Esophagus muscularis mucosa (tissue), 4 donors: ENCODE measurements around the gene DCHS2. TPM values are rescaled to one million over a fixed set of nuclear protein-coding genes. Genes with fewer than 3 reads are reported as not detected.
A peak's percentile ranks its signal among the peaks of the same experiment; 100 is the strongest.

Experiments
- DNase-seq: peaks from one replicate; pipeline ENCODE4 v3.0.0-alpha.2; 2017; ENCODE audit errors: extremely low spot score
- H3K27ac ChIP-seq, 4 donors: fragments of 200-600 bp; sonication (generic); replicated peaks in 1 of 4; 1 replicate in 3 of 4; 2 replicates in 1 of 4; pipeline ENCODE4 v1.5.1; 2016 to 2019; ENCODE audit warnings: mild to moderate bottlenecking in 1 of 4
- H3K27me3 ChIP-seq, 4 donors: fragments of 200-600 bp; sonication (generic); one replicate each; pipeline versions ENCODE4 v1.5.1 to v1.6.0; 2016 to 2019
- H3K36me3 ChIP-seq, 4 donors: fragments of 200-600 bp; sonication (generic); one replicate each; pipeline ENCODE4 v1.5.1; 2016 to 2019
- H3K4me1 ChIP-seq, 4 donors: fragments of 200-600 bp; sonication (generic); one replicate each; pipeline ENCODE4 v1.5.1; 2016 to 2019
- H3K4me3 ChIP-seq, 4 donors: fragments of 200-600 bp; sonication (generic); 1 replicate in 2 of 4; 2 replicates in 2 of 4; pipeline ENCODE4 v1.5.1; 2016 to 2019; ENCODE audit warnings: mild to moderate bottlenecking in 4 of 4, moderate library complexity in 1 of 4
- H3K9me3 ChIP-seq, 4 donors: fragments of 200-600 bp; sonication (generic); 1 replicate in 3 of 4; 2 replicates in 1 of 4; pipeline ENCODE4 v1.5.1; 2016 to 2019
- CTCF ChIP-seq, 3 experiments: fragments of 200-600 bp in 2 of 3; fragments of 450-650 bp in 1 of 3; sonication (generic) in 2 of 3; IDR thresholded peaks; one replicate each; pipeline ENCODE4 v1.5.1; 2017 to 2019; ENCODE audit warnings: antibody characterized with exemption in 3 of 3, mild to moderate bottlenecking in 2 of 3, moderate library complexity in 1 of 3
- EP300 ChIP-seq: sonication (generic); formaldehyde crosslinking; IDR thresholded peaks from one replicate; pipeline ENCODE4 v1.6.1; 2017; ENCODE audit warnings: antibody characterized with exemption
- POLR2A ChIP-seq: fragments of 450-650 bp; IDR thresholded peaks from one replicate; pipeline ENCODE4 v1.6.1; 2017; ENCODE audit warnings: antibody characterized with exemption, moderate library complexity, mild to moderate bottlenecking, low read depth
- POLR2AphosphoS5 ChIP-seq, 2 donors: sonication (generic); formaldehyde crosslinking; IDR thresholded peaks; one replicate each; pipeline ENCODE4 v1.6.1; 2017; ENCODE audit warnings: antibody characterized with exemption in 2 of 2
- WGBS: methylation state at CpG from one replicate; pipeline ENCODE4 v1.1.5; 2018; 5-methylcytosine and 5-hydroxymethylcytosine counted together
- intact Hi-C: fragments of 100-400 bp; cut with DNase I; formaldehyde crosslinking; loops from one replicate; pipeline ENCODE4 v1.15.1; 2023
- total RNA-seq, 4 donors: library from RNA; depleted of rRNA; stranded (reverse); fragments of >200 nt; gene quantifications; one replicate each; pipeline versions ENCODE4 v1.1.0 to v1.2.1, GENCODE V29; 2016

Gene DCHS2
- total RNA-seq, 4 donors from 2014 or later, result 2.7 to 5.8 (median 3.2) TPM

- Histone ChIP-seq H3K4me1 (no peaks in the 10 kb centered on the region), H3K27me3 (peaks cover 0 to 12% (median 0%) of the 10 kb centered on the region in 4 donors), H3K4me3 (no peak overlapping the region), H3K9me3 (no peaks in the 10 kb centered on the region), H3K36me3 (no peaks in the 10 kb centered on the region), H3K27ac (no peak overlapping the region)
- 3% methylated on average over 2 of the region's 2 CpGs for WGBS
- intact Hi-C loops, result loop anchor here (2.0 to 5.0 kb wide), 2 partner anchors 107 to 179 kb away; no protein-coding TSS in a partner anchor
- peak; percentile 80 for DNase-seq
- TF ChIP-seq POLR2AphosphoS5 (IDR thresholded peaks at IDR 0.05) (no peak), CTCF (IDR thresholded peaks at IDR 0.05) (peak; percentile 34 to 51 (median 42))
These were observed 14.7 kb upstream of the DCHS2 start for GRCh38 chr4:154506253-154506652.

GRCh38 chr4:154503598-154503997 lies 12.0 kb upstream of the DCHS2 start:
- no peak for TF ChIP-seq POLR2AphosphoS5 (IDR thresholded peaks at IDR 0.05)
- TF ChIP-seq EP300, result no peak
- no peak for TF ChIP-seq POLR2A
- TF ChIP-seq CTCF (IDR thresholded peaks at IDR 0.05), result peak in 2 of 3 experiments; percentile 32 to 40
- no peak overlapping the region for H3K27ac ChIP-seq
- H3K9me3 ChIP-seq, result no peaks in the 10 kb centered on the region
- 37% methylated on average over 1 of the region's 1 CpG for WGBS
- no peak for DNase-seq
- H3K27me3 ChIP-seq, result peaks cover 0 to 10% (median 0%) of the 10 kb centered on the region in 4 donors
- H3K36me3 ChIP-seq, result no peaks in the 10 kb centered on the region
- no peak overlapping the region for H3K4me3 ChIP-seq
- intact Hi-C loops, result no loop called here
- H3K4me1 ChIP-seq, result no peaks in the 10 kb centered on the region

- no peak for DNase-seq
- no peak overlapping the region for H3K4me3 ChIP-seq
- no peaks in the 10 kb centered on the region for H3K9me3 ChIP-seq
- TF ChIP-seq CTCF (IDR thresholded peaks at IDR 0.05), result no peak
- no peak for TF ChIP-seq POLR2A
- TF ChIP-seq EP300, result no peak
- no peak for TF ChIP-seq POLR2AphosphoS5 (IDR thresholded peaks at IDR 0.05)
- H3K36me3 ChIP-seq, result no peaks in the 10 kb centered on the region
- 84% methylated on average over 6 of the region's 6 CpGs for WGBS
- no peaks in the 10 kb centered on the region for H3K4me1 ChIP-seq
- intact Hi-C loops, result no loop called here
- H3K27ac ChIP-seq, result no peak overlapping the region
- peaks cover 0 to 10% (median 0%) of the 10 kb centered on the region in 4 donors for H3K27me3 ChIP-seq
These were observed 10.5 kb upstream of the DCHS2 start for GRCh38 chr4:154502111-154502510.

- TF ChIP-seq EP300, result no peak
- no peak for TF ChIP-seq POLR2AphosphoS5 (IDR thresholded peaks at IDR 0.05)
- Histone ChIP-seq H3K4me1 (no peaks in the 10 kb centered on the region), H3K9me3 (no peaks in the 10 kb centered on the region), H3K27ac (no peak overlapping the region), H3K36me3 (no peaks in the 10 kb centered on the region), H3K27me3 (peaks cover 0 to 9% (median 0%) of the 10 kb centered on the region in 4 donors), H3K4me3 (no peak overlapping the region)
- peak; percentile 45 for DNase-seq
- intact Hi-C loops, result no loop called here
- 88% methylated on average over 5 of the region's 5 CpGs for WGBS
These were observed 6.3 kb upstream of the DCHS2 start for GRCh38 chr4:154497889-154498288.

- peaks cover 8 to 18% (median 16%) of the 10 kb centered on the region in 4 donors for H3K4me1 ChIP-seq
- WGBS, result 90% methylated on average over 2 of the region's 2 CpGs
- intact Hi-C loops, result no loop called here
- H3K27me3 ChIP-seq, result peaks cover 0 to 27% (median 3%) of the 10 kb centered on the region in 4 donors
- H3K36me3 ChIP-seq, result no peaks in the 10 kb centered on the region
- H3K27ac ChIP-seq, result no peak overlapping the region
- peak; percentile 42 for DNase-seq
- no peaks in the 10 kb centered on the region for H3K9me3 ChIP-seq
- no peak overlapping the region for H3K4me3 ChIP-seq
- TF ChIP-seq POLR2A (no peak), EP300 (no peak), CTCF (IDR thresholded peaks at IDR 0.05) (no peak), POLR2AphosphoS5 (IDR thresholded peaks at IDR 0.05) (no peak)
These were observed 4.3 kb upstream of the DCHS2 start for GRCh38 chr4:154495867-154496266.
